GM12872 (cell line): Measurements from ENCODE around the gene TREX2.

Experiments used
- TF ChIP-seq, protein P1 (sequence below): IDR thresholded peaks from 3 replicates; pipeline ENCODE4 v1.5.1; 2011; ENCODE audit warnings: low read depth, mild to moderate bottlenecking, low read length, moderate library complexity; ENCODE audit not compliant: insufficient read depth

TREX2 gene

DNA sequence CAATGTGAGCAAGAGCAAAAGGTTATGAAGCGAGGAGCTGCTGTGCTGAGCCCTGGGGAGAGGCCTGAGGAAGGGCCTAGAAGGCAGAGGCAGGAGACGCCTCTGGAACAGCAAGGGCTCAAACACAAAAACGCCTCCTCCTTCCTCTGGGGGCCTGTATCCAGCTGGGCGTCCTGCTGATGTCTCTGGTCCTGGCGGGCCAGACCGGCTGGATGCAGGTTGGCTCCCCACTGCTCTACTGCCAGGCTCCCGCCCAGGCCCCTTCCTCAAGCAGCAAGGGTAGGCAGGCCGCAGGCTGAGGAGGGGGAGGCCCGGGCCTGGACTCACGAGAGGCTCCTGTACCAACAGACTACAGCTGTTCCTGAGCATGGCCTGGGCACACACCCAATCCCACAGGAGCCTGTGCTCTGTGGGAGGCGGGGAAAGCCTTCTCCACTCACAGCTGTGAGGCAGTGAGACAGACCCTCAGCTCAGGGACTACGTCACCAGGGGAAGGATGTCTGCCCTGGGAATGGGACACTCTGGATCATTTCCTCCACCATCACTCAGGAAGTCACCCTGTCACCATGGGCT, 22.2 kb upstream of the TREX2 start:
- TF ChIP-seq, protein P1, sequence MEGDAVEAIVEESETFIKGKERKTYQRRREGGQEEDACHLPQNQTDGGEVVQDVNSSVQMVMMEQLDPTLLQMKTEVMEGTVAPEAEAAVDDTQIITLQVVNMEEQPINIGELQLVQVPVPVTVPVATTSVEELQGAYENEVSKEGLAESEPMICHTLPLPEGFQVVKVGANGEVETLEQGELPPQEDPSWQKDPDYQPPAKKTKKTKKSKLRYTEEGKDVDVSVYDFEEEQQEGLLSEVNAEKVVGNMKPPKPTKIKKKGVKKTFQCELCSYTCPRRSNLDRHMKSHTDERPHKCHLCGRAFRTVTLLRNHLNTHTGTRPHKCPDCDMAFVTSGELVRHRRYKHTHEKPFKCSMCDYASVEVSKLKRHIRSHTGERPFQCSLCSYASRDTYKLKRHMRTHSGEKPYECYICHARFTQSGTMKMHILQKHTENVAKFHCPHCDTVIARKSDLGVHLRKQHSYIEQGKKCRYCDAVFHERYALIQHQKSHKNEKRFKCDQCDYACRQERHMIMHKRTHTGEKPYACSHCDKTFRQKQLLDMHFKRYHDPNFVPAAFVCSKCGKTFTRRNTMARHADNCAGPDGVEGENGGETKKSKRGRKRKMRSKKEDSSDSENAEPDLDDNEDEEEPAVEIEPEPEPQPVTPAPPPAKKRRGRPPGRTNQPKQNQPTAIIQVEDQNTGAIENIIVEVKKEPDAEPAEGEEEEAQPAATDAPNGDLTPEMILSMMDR = no peak

DNA sequence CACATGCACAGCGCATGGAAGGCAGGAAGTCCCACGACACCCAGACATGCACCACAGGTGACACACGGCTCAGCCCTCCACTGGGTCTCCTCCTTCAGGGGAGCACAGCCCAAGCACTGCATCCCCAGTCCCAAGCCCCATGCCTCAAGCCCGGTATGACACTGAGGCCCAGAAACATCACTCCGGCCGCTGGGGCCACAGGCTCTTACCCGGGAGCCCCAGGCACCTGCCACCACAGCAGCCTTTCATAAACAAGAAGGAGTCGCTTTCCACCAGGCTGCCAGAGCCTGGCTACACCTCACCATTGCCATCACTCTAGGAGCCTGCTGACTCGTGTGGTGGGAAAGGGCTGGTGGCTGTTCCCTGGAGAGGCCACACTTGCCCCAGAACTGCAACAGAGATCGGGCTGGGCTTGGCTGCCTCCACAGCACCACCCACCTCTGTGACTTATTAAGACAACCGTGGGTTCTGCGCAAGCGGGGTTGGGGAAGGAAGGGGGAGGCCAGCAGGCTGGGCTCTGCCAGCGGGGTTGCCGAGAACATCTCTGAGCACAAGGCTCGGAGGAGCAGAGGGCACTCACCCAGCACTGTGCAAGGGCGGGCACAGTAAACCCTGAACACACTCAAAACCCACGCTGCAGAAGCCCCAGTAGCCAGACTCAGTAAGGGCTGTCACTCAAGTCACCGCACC, 20.0 kb upstream of the TREX2 start:
- TF ChIP-seq, protein P1 = no peak

DNA sequence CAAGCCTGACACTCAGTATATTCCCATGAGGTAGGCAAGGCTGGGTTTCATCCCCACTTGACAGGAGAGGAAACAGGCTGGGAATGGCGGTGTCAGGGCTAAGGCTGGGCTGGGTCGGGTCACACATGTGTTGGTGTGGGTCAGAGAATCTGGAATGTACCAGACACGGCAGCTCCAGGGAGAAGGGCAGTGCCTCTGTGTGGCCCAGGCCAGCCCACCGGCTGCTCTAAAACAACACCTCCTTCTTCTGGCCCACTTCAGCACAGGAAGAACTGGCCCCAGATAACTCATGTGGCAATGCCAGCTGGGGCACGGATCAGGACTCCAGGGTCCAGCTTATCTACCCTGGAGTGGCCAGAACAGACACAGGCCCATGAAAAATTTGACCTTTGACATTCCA, 18.3 kb upstream of the TREX2 start:
- TF ChIP-seq, protein P1 = no peak

DNA sequence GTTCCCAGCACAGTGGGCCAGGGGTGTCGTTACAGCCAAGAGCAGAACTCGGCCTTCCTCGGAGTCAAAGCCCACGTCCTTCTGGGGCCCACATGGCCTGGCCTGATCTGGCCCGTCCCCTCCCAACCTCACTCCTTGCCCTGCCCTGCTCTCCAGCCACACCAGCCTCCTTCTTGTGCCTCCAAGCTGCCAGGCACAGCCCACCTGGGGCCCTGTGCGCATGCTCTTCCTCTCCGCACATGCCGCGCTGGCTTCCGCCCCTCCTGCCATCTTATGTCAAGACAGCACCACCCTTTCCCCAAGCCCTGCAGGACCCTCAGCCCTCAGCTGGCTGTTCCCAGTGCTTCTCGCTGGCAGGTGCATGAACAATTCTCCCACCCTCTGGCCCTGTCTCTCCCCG, 17.7 kb upstream of the TREX2 start:
- TF ChIP-seq, protein P1 = no peak

DNA sequence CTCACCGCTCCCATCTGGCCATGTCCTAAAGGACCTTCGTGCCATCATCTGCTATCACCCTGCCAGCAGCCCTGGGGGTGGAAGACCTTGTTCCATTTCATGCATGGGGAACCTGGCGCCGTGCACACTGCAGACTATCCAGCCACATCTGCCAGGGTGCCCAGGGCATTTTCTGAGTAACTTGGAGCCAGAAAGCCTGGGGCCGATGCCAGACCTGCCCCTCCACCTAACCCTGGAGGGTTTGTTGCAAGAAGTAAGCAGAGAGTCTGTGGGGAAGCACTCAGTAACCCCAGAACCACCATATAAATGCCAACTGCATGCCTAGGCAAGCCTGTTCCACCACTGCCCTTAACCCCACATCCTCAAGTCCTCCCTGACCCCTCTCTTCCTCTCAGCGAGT, 17.2 kb upstream of the TREX2 start:
- TF ChIP-seq, protein P1 = no peak

DNA sequence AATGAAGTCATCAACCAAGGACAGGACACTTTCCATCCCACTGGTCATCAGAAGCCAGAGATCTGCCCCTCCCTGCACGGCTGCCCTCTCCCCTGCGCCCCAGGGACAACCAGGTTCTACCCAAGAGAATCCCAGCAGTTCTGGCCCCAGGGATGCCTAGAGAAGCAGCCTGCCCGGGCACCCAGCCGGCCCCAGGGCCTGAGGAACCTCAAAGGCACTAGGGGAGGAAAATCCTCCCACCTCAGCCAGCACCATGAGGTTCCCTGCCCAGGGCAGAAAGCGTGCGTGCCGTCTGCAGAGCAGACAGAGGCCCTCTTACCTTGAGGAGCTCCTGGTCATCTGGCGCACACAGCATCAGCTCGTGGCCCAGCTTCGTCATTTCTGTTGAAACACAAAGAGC, 16.4 kb upstream of the TREX2 start:
- TF ChIP-seq, protein P1 = no peak

DNA sequence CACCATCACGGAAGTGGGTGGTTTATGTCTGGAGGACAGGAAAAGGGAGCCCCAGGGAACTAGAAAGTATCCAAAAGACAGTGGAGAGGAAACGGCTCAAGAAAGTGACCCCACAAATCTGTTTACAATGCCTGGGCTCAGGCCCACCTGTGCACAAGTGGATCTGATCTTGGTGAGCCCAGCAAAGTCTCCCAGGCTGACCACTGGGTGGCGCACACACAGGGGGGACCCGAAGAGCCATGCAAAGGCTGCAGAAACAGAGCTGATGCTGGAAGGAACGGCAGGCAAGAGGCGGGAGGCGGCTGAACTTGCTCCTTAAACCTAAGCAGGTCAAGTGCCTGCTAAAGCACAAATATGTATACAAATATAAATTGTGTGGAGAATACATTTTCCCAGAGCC, 15.0 kb upstream of the TREX2 start:
- TF ChIP-seq, protein P1 = peak; percentile 57
